Measurements from ENCODE around the gene PLK2.

The PLK2 gene

DNA sequence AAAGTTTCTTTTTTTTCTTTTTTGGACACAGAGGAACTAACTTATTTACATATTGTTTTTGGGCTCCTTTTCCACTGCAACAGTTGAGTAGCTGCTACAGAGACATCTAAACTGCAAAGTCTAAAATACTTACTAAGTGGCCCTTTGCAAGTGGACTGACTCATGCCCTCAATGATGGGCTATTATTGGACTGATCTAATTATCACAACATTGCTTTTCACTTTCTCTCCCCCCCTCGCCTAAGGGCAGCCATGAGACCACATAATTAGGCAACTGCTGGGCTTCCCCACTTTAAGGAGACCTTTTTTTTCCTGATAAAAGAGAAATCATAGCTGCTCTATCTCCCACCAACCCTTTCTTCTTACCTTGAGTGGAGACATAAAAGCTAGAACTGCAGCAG lies 47.0 kb downstream of the PLK2 start:
- no peak for DNase-seq (ENCODE audit: extremely low spot score)
- POLR2A ChIA-PET: no interaction called here
- no peak for TF ChIP-seq TARDBP (IDR thresholded peaks at IDR 0.05)
- no peak for TF ChIP-seq L3MBTL2 (conservative IDR thresholded peaks at IDR 0.05)
- TF ChIP-seq FOXM1 (IDR thresholded peaks at IDR 0.05; ENCODE audit: borderline replicate concordance): no peak
- TF ChIP-seq PKNOX1 (IDR thresholded peaks at IDR 0.05): no peak
- TF ChIP-seq LEF1 (IDR thresholded peaks at IDR 0.05; ENCODE audit: borderline replicate concordance): no peak
- TF ChIP-seq ELF4 (IDR thresholded peaks at IDR 0.05): no peak
- no peak for TF ChIP-seq NFRKB (IDR thresholded peaks at IDR 0.05)
- TF ChIP-seq FOXK2 (IDR thresholded peaks at IDR 0.05): no peak
- CTCF ChIA-PET: interaction anchor here (0.6 kb wide), 1 partner anchor 473 kb away, joined by 3 read pairs; no protein-coding TSS in a partner anchor

DNA sequence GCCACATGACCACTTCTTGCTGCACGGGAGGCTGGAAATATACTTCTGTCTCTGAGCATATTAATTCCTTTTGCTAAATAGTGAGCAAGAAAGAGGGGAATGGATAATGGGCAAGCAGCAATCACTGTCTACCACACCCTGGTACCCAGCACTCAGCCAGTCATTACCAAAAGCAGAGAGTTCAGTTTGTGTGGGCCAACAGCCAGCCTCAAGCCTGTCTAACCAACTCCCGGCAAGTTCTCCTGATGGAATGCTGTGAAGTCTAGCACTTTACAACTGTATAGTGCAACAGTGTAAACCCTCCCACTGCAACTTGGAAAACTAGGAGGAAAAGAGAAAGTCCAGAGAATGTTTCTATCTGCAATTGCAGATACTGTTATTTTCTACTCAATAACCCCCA lies 47.8 kb downstream of the PLK2 start:
- ChIA-PET CTCF (no interaction called here), POLR2A (no interaction called here)
- TF ChIP-seq TARDBP (IDR thresholded peaks at IDR 0.05): no peak
- no peak for DNase-seq (ENCODE audit: extremely low spot score)

DNA sequence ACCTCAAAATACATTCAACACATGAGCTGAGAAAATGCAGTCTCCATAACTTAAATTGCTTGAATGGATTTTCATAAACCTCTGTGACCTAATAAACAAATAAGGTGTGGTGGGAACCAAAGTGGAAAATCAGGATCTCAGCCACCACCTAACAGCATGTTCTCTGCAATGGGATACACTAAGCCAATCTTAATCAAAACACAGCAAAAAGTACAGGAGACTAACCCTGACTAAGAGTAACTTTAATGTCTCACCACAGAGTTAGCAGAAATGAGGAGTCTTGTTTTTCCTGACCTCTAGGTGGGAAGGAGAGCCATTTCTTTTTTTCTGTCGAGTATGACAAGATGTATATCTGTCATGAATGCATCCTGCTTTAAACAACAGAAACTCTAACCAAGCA lies 48.5 kb downstream of the PLK2 start:
- POLR2A ChIA-PET: interaction anchor here (1.6 kb wide), 1 partner anchor 48 kb away, joined by 3 read pairs; no protein-coding TSS in a partner anchor

GRCh38 chr5:58410441-58410840 lies 49.4 kb downstream of the PLK2 start:
- ChIA-PET CTCF (no interaction called here), POLR2A (interaction anchor here (1.6 kb wide), 1 partner anchor 49 kb away, joined by 3 read pairs; no protein-coding TSS in a partner anchor)
- TF ChIP-seq ARNT (IDR thresholded peaks at IDR 0.05) (no peak), BHLHE40 (IDR thresholded peaks at IDR 0.05; ENCODE audit: borderline replicate concordance) (no peak), CTBP1 (IDR thresholded peaks at IDR 0.05; ENCODE audit: borderline replicate concordance) (no peak), L3MBTL2 (conservative IDR thresholded peaks at IDR 0.05) (no peak), ELF4 (IDR thresholded peaks at IDR 0.05) (no peak), TARDBP (IDR thresholded peaks at IDR 0.05) (no peak), SP1 (IDR thresholded peaks at IDR 0.05) (no peak), FOXK2 (IDR thresholded peaks at IDR 0.05) (no peak), LEF1 (IDR thresholded peaks at IDR 0.05; ENCODE audit: borderline replicate concordance) (no peak), FOXM1 (IDR thresholded peaks at IDR 0.05; ENCODE audit: borderline replicate concordance) (no peak), SUZ12 (IDR thresholded peaks at IDR 0.05) (no peak)
- no peak for DNase-seq (ENCODE audit: extremely low spot score)

More for the DNA sequence above, 48.5 kb downstream of the PLK2 start:
- CTCF ChIA-PET: no interaction called here
- no peak for DNase-seq (ENCODE audit: extremely low spot score)
- no peak for TF ChIP-seq ELF4 (IDR thresholded peaks at IDR 0.05)
- TF ChIP-seq L3MBTL2 (conservative IDR thresholded peaks at IDR 0.05): no peak
- TF ChIP-seq ZNF384 (IDR thresholded peaks at IDR 0.05): no peak
- no peak for TF ChIP-seq FOXM1 (IDR thresholded peaks at IDR 0.05; ENCODE audit: borderline replicate concordance)
- TF ChIP-seq FOXA1 (IDR thresholded peaks at IDR 0.05): no peak
- no peak for TF ChIP-seq ARNT (IDR thresholded peaks at IDR 0.05)

GRCh38 chr5:58407042-58407719 lies 52.7 kb downstream of the PLK2 start:
- ChIA-PET POLR2A (no interaction called here), CTCF (no interaction called here)
- TF ChIP-seq SP1 (IDR thresholded peaks at IDR 0.05): no peak
- TF ChIP-seq SUZ12 (IDR thresholded peaks at IDR 0.05): no peak
- TF ChIP-seq TARDBP (IDR thresholded peaks at IDR 0.05): no peak
- no peak for TF ChIP-seq L3MBTL2 (conservative IDR thresholded peaks at IDR 0.05)
- no peak for TF ChIP-seq CTBP1 (IDR thresholded peaks at IDR 0.05; ENCODE audit: borderline replicate concordance)
- no peak for TF ChIP-seq FOXM1 (IDR thresholded peaks at IDR 0.05; ENCODE audit: borderline replicate concordance)
- no peak for TF ChIP-seq LEF1 (IDR thresholded peaks at IDR 0.05; ENCODE audit: borderline replicate concordance)
- TF ChIP-seq ELF4 (IDR thresholded peaks at IDR 0.05): no peak
- TF ChIP-seq ZNF384 (IDR thresholded peaks at IDR 0.05): no peak
- no peak for TF ChIP-seq PKNOX1 (IDR thresholded peaks at IDR 0.05)
- no peak for TF ChIP-seq FOXA1 (IDR thresholded peaks at IDR 0.05)
- TF ChIP-seq HDGF (IDR thresholded peaks at IDR 0.05; ENCODE audit: borderline replicate concordance): no peak
- TF ChIP-seq ARNT (IDR thresholded peaks at IDR 0.05): no peak
- no peak for TF ChIP-seq NFRKB (IDR thresholded peaks at IDR 0.05)
- TF ChIP-seq BHLHE40 (IDR thresholded peaks at IDR 0.05; ENCODE audit: borderline replicate concordance): no peak
- no peak for TF ChIP-seq FOXK2 (IDR thresholded peaks at IDR 0.05)
- DNase-seq (ENCODE audit: extremely low spot score): no peak

DNA sequence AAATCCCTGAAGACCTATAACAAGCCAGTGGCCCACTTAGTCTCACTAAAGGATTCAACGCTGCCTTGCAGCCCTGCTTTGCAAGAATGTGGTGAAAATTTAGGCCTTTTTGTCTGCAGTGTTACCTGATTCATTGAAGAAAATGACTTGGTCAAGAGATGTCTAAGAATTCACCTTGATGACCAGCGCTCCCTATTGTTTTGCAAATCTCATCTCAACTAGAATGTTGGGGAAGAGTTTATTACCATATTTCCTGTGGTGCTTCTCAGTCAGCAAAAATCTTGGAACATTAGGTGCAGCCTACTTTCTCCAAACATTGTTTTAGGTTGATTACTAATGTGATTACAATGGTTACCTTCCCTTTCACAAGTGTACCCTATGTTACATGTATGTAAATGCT lies 53.5 kb downstream of the PLK2 start:
- CTCF ChIA-PET: no interaction called here
- POLR2A ChIA-PET: no interaction called here
- no peak for DNase-seq (ENCODE audit: extremely low spot score)
- TF ChIP-seq CTBP1 (IDR thresholded peaks at IDR 0.05; ENCODE audit: borderline replicate concordance): no peak
- no peak for TF ChIP-seq LEF1 (IDR thresholded peaks at IDR 0.05; ENCODE audit: borderline replicate concordance)
- TF ChIP-seq FOXK2 (IDR thresholded peaks at IDR 0.05): no peak

- POLR2A ChIA-PET: no interaction called here
These were observed 54.7 kb downstream of the PLK2 start for GRCh38 chr5:58405175-58405574.

More at GRCh38 chr5:58405175-58405574, 54.7 kb downstream of the PLK2 start:
- no peak for DNase-seq (ENCODE audit: extremely low spot score)
- CTCF ChIA-PET: no interaction called here
- no peak for TF ChIP-seq NFRKB (IDR thresholded peaks at IDR 0.05)
- TF ChIP-seq TARDBP (IDR thresholded peaks at IDR 0.05): no peak
- no peak for TF ChIP-seq ELF4 (IDR thresholded peaks at IDR 0.05)
- no peak for TF ChIP-seq ZNF384 (IDR thresholded peaks at IDR 0.05)
- no peak for TF ChIP-seq L3MBTL2 (conservative IDR thresholded peaks at IDR 0.05)
- TF ChIP-seq FOXA1 (IDR thresholded peaks at IDR 0.05): no peak
- no peak for TF ChIP-seq PKNOX1 (IDR thresholded peaks at IDR 0.05)
- no peak for TF ChIP-seq LEF1 (IDR thresholded peaks at IDR 0.05; ENCODE audit: borderline replicate concordance)
- TF ChIP-seq HDGF (IDR thresholded peaks at IDR 0.05; ENCODE audit: borderline replicate concordance): no peak
- no peak for TF ChIP-seq FOXM1 (IDR thresholded peaks at IDR 0.05; ENCODE audit: borderline replicate concordance)
